CD4-positive, alpha-beta T cell (primary cell): Measurements from ENCODE around the gene AK5. TPM values are rescaled to one million over a fixed set of nuclear protein-coding genes. Genes with fewer than 3 reads are reported as not detected.

Source experiments
- ATAC-seq: fragments of 200-7000 bp; cut with Tn5 transposase; one replicate; pipeline ENCODE4 v1.10.0; 2022; ENCODE audit warnings: mild to moderate bottlenecking; ENCODE audit not compliant: poor library complexity
- CTCF ChIA-PET: fragments of 350-600 bp; sonication (Branson Sonifier 250); formaldehyde crosslinking; loops from one replicate; lab custom pipeline; 2021; ENCODE audit warnings: antibody characterized with exemption, inconsistent platforms; lab: Charles Lee
- POLR2A ChIA-PET: fragments of 350-600 bp; sonication (Branson Sonifier 250); formaldehyde crosslinking; loops from one replicate; lab custom pipeline; 2021; ENCODE audit warnings: antibody characterized with exemption, inconsistent platforms; lab: Charles Lee
- DNase-seq, 14 experiments: peaks; one replicate each; pipeline ENCODE4 v3.0.0-alpha.2; 2013 to 2020; ENCODE audit warnings: mixed read lengths in 2 of 14
- H3K27ac ChIP-seq, 2 donors: one replicate each; pipeline versions ENCODE4 v1.5.1 to v1.7.0; 2013; ENCODE audit warnings: low read length in 2 of 2, low read depth in 1 of 2, mild to moderate bottlenecking in 1 of 2
- H3K27me3 ChIP-seq, 2 experiments: 1 replicate in 1 of 2; 2 replicates in 1 of 2; pipeline versions ENCODE4 v1.6.1 to v1.7.0; 2013; ENCODE audit warnings: low read length in 2 of 2, control low read depth in 1 of 2, mild to moderate bottlenecking in 1 of 2, moderate library complexity in 1 of 2; ENCODE audit not compliant: insufficient read depth in 2 of 2, control insufficient read depth in 1 of 2
- H3K36me3 ChIP-seq: one replicate; pipeline ENCODE4 v1.6.1; 2013; ENCODE audit warnings: low read length, control low read depth; ENCODE audit not compliant: insufficient read depth
- H3K4me1 ChIP-seq: one replicate; pipeline ENCODE4 v1.6.1; 2013; ENCODE audit warnings: low read length, control low read depth; ENCODE audit not compliant: insufficient read depth
- H3K4me3 ChIP-seq: one replicate; pipeline ENCODE4 v1.5.1; 2013; ENCODE audit warnings: mild to moderate bottlenecking, low read length, moderate library complexity
- H3K9me3 ChIP-seq, 2 experiments: 1 replicate in 1 of 2; 2 replicates in 1 of 2; pipeline versions ENCODE4 v1.6.1 to v1.7.0; 2013; ENCODE audit warnings: low read length in 2 of 2, mild to moderate bottlenecking in 2 of 2, control low read depth in 1 of 2, moderate library complexity in 1 of 2; ENCODE audit not compliant: control insufficient read depth in 1 of 2, insufficient read depth in 1 of 2
- H3K27ac Mint-ChIP-seq: one replicate; pipeline ENCODE4 v1.8.0; 2020; ENCODE audit warnings: mixed read lengths
- H3K27me3 Mint-ChIP-seq: one replicate; pipeline ENCODE4 v1.8.0; 2021; ENCODE audit warnings: mixed read lengths
- H3K36me3 Mint-ChIP-seq: one replicate; pipeline ENCODE4 v1.8.0; 2021; ENCODE audit warnings: low read depth, mixed read lengths
- H3K4me1 Mint-ChIP-seq: one replicate; pipeline ENCODE4 v1.8.0; 2021; ENCODE audit warnings: low read depth, mixed read lengths
- H3K4me3 Mint-ChIP-seq: one replicate; pipeline ENCODE4 v1.8.0; 2020; ENCODE audit warnings: mild to moderate bottlenecking, mixed read lengths
- H3K9me3 Mint-ChIP-seq: one replicate; pipeline ENCODE4 v1.8.0; 2020; ENCODE audit warnings: mixed read lengths
- intact Hi-C, 2 experiments: fragments of 100-400 bp; cut with DNase I in 1 of 2; cut with micrococcal nuclease in 1 of 2; formaldehyde crosslinking; loops; one replicate each; pipeline versions ENCODE4 v1.15.1 to v1.9.0; 2023 to 2025; cut with DNase I, micrococcal nuclease
- total RNA-seq, 174 experiments: library from RNA in 2 of 174; stranded (reverse) in 2 of 174; gene quantifications; one replicate each; pipeline ENCODE4 v1.2.3 and lab custom pipeline; 2021 to 2026
- TF ChIP-seq, protein P1 (sequence below): fragments of 200-600 bp; IDR thresholded peaks from one replicate; pipeline ENCODE4 v1.8.0; 2022; ENCODE audit warnings: antibody characterized with exemption, mild to moderate bottlenecking

AK5 gene
- total RNA-seq, 2 experiments from 2014 or later = 32.0 TPM

DNA sequence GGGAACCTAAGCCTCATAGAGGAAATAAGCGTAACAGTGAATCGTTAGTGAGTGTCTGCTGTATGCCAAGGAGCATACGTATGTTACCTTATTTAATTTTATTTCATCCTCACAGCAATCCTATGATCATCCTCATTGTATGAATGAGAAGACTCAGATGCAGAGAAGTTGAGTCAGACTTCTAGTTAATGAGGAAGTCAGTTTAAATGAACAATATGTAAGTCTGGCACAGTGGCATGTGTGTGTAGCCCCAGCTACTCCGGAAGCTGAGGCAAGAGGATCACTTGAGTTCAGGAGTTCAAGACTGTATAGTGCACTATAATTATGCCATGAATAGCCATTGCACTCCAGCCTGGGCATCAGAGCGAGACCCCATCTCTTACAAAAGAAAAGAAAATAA is 252.6 kb downstream of the AK5 start:
- Histone ChIP-seq H3K36me3 (no peaks in the 10 kb centered on the region), H3K27me3 (no peaks in the 10 kb centered on the region), H3K27ac (no peak overlapping the region), H3K4me1 (peaks cover 13% of the 10 kb centered on the region), H3K4me3 (no peak overlapping the region), H3K9me3 (peaks cover 0 to 3% of the 10 kb centered on the region in 2 experiments)
- intact Hi-C loops = loop anchor here (5.0 to 10.0 kb wide), 3 partner anchors 100 to 1460 kb away; partner anchors contain the start of genes PIGK (in 2 of the 2) and ST6GALNAC3 (in 1 of the 2)
- ATAC-seq = no peak
- TF ChIP-seq, protein P1, sequence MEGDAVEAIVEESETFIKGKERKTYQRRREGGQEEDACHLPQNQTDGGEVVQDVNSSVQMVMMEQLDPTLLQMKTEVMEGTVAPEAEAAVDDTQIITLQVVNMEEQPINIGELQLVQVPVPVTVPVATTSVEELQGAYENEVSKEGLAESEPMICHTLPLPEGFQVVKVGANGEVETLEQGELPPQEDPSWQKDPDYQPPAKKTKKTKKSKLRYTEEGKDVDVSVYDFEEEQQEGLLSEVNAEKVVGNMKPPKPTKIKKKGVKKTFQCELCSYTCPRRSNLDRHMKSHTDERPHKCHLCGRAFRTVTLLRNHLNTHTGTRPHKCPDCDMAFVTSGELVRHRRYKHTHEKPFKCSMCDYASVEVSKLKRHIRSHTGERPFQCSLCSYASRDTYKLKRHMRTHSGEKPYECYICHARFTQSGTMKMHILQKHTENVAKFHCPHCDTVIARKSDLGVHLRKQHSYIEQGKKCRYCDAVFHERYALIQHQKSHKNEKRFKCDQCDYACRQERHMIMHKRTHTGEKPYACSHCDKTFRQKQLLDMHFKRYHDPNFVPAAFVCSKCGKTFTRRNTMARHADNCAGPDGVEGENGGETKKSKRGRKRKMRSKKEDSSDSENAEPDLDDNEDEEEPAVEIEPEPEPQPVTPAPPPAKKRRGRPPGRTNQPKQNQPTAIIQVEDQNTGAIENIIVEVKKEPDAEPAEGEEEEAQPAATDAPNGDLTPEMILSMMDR = no peak
- CTCF ChIA-PET = no interaction called here
- no peak for DNase-seq
- Mint-ChIP-seq H3K9me3 (no peaks in the 10 kb centered on the region), H3K36me3 (peaks cover 41% of the 10 kb centered on the region), H3K27me3 (no peaks in the 10 kb centered on the region), H3K27ac (no peak overlapping the region), H3K4me1 (peaks cover 7% of the 10 kb centered on the region), H3K4me3 (no peak overlapping the region)
- POLR2A ChIA-PET = interaction anchor here (1.2 kb wide), 1 partner anchor 315 kb away, joined by 3 read pairs; the partner anchor contains the start of gene PIGK

DNA sequence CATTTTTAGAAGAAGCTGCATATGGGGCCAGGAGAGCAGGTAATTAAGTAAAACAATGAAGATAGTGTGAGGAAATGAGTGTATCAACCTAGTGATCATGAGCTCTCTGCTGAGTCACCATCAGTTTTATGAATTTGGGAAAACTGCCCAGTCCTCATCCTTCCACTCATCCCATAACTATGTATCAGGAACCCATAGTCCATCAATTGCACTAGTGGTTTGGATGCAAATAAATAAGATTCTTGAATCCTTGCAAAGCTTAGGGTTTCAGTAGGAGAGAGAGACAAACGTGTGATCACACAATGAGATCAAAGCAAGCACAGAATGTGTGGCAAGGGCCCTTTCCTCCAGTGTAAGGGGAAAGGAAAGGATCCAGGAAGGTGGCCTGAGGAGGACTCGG is 255.0 kb downstream of the AK5 start:
- Mint-ChIP-seq H3K4me3 (no peak overlapping the region), H3K36me3 (peaks cover 48% of the 10 kb centered on the region), H3K9me3 (no peaks in the 10 kb centered on the region), H3K27me3 (no peaks in the 10 kb centered on the region), H3K27ac (no peak overlapping the region), H3K4me1 (peaks cover 7% of the 10 kb centered on the region)
- H3K4me3 ChIP-seq = no peak overlapping the region
- H3K4me1 ChIP-seq = peaks cover 13% of the 10 kb centered on the region
- no peaks in the 10 kb centered on the region for H3K36me3 ChIP-seq
- ATAC-seq (no peak), DNase-seq (no peak)
- ChIA-PET POLR2A (no interaction called here), CTCF (no interaction called here)
- H3K27me3 ChIP-seq = no peaks in the 10 kb centered on the region
- TF ChIP-seq, protein P1 = no peak
- H3K9me3 ChIP-seq = peaks cover 0 to 3% of the 10 kb centered on the region in 2 experiments
- no peak overlapping the region for H3K27ac ChIP-seq
- intact Hi-C loops = loop anchor here (10.0 kb wide), 2 partner anchors 102 to 1462 kb away; partner anchors contain the start of gene ST6GALNAC3 (in 1 of the 2)

DNA sequence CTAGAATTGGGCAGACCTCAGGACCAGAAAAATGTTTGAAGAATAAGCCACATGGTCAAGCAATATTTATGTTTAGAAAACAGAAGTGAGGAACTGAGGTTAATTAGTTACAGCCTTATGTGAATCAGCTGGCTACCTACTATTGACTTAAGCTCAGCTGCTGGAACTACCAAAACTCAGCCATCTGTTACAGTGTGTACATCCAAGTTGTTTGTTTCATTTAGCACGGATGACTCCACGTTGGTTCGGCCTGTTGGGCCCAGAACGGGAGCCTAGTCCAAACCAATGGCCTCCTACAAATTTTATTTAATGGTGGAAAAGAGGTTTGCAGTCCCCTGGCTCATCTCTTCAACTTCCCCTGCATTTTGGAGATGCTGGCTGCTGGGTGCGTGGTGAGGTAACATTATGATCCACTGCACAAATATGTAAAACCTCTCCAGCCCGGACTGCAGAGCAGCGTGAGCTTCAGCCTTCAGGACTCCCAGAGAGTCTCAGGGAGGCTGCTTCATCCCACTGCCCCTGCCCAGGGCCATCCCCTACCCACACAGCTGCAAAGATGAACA is 257.2 kb downstream of the AK5 start:
- H3K36me3 Mint-ChIP-seq = peaks cover 54% of the 10 kb centered on the region
- POLR2A ChIA-PET = no interaction called here
- no peak overlapping the region for H3K27ac ChIP-seq
- H3K4me1 ChIP-seq = peaks cover under 1% of the 10 kb centered on the region
- H3K4me1 Mint-ChIP-seq = peaks cover under 1% of the 10 kb centered on the region
- no peaks in the 10 kb centered on the region for H3K27me3 ChIP-seq
- H3K27ac Mint-ChIP-seq = no peak overlapping the region
- CTCF ChIA-PET = no interaction called here
- no peak for DNase-seq
- TF ChIP-seq, protein P1 = no peak
- H3K9me3 ChIP-seq = no peaks in the 10 kb centered on the region
- H3K4me3 Mint-ChIP-seq = no peak overlapping the region
- no peaks in the 10 kb centered on the region for H3K9me3 Mint-ChIP-seq
- no peaks in the 10 kb centered on the region for H3K27me3 Mint-ChIP-seq
- no peak for ATAC-seq
- no peak overlapping the region for H3K4me3 ChIP-seq
- no peaks in the 10 kb centered on the region for H3K36me3 ChIP-seq
- intact Hi-C loops = loop anchor here (10.0 kb wide), 2 partner anchors 104 to 1464 kb away; partner anchors contain the start of gene ST6GALNAC3 (in 1 of the 2)
